Measurements from ENCODE around the gene FCHO1.
A peak's percentile ranks its signal among the peaks of the same experiment; 100 is the strongest.

The FCHO1 gene, protein sequence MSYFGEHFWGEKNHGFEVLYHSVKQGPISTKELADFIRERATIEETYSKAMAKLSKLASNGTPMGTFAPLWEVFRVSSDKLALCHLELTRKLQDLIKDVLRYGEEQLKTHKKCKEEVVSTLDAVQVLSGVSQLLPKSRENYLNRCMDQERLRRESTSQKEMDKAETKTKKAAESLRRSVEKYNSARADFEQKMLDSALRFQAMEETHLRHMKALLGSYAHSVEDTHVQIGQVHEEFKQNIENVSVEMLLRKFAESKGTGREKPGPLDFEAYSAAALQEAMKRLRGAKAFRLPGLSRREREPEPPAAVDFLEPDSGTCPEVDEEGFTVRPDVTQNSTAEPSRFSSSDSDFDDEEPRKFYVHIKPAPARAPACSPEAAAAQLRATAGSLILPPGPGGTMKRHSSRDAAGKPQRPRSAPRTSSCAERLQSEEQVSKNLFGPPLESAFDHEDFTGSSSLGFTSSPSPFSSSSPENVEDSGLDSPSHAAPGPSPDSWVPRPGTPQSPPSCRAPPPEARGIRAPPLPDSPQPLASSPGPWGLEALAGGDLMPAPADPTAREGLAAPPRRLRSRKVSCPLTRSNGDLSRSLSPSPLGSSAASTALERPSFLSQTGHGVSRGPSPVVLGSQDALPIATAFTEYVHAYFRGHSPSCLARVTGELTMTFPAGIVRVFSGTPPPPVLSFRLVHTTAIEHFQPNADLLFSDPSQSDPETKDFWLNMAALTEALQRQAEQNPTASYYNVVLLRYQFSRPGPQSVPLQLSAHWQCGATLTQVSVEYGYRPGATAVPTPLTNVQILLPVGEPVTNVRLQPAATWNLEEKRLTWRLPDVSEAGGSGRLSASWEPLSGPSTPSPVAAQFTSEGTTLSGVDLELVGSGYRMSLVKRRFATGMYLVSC

DNA sequence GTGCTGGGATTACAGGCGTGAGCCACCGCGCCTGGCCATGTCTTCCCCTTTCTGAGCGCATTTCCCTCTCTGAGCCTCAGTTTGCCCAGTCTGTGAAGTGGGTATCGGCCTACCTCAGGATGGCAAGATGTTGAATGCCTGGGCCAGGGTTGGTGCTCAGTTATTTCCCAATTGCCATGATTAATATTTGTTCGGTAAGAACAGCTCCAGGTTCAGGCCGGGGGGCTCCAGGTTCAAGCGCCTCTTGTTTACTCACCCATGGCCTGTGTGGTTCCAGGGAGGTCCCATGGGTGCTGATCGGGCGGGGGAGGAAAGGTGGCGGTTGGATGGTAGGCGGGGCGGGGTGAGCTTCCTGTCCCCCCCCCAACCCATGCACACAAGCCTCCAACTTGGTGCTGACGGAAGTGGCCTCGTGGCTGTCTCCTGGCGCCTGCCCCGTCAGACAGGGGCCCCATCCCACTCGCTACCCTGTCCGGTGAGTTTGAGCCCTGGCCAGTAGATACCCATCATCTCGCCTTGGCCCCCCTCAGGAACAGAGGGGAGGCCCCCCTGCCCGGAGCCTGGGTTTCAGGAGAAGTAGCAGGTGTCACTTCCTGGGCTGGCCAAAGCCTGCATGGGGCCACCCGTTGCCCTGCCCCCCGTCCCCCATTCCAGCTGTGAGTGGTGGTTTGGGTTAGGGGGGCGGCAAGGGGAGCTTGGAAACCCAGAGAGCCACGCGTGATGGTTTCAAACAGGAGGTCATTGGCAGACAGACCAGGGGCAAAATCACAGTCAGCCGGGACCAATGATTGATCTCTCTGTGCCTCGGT lies at the start of gene FCHO1:
TSS of gene FCHO1 (plus strand) at position 375 of the 809 bp plus-strand sequence. CDS start 3,688 bp downstream, outside the sequence.
- no peak for DNase-seq

DNA sequence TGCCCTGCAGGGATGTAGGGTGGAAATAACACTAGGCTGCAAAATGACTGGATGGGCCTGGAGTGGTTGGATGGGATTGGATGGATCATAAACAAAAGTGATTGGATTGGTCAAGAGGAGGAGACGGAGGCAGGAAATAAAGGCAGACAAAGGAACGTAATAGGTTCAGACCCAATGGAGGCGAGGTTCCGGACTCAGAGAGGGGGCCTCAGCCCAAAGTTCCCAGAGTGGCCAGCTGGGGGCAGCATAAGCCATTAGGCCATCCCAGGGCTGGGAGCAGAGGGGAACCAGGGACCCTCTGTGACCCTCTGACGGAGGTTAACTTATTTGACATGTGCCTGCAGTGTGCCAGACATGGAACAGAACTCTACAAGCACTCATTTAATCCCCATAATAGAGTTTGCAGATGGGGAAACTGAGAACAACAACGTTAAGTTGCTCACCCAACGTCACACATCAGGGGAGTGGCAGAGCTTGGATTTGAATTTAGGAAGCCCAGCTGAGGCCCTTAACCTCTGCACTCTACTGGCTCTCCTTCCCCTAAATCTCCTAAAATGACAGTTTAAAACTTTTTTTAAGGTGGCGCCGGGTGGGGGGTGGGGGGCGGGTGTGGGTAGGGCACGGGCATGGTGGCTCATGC lies 47.3 kb upstream of the FCHO1 start:
- DNase-seq = no peak

DNA sequence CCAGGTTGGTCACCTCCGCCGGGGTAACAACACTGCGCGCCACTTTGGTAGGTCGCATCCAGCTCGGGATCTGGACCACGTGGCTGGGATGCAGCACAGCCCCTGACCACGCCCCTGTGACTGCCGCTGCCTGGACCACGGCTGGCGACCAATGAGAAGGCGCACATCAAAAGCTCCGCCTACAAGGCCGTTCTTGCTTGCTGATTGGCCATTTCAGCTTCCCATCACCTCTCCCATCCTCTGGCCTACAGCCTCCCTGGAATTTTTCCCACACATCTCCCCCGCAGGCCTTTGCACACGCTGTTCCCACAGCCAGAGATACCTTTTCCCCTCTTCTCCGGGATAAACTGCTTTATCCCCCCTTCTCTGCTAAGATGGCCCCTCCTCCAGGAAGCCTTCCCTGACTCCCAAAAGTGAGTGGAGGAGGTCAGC lies 44.5 kb upstream of the FCHO1 start:
- no peak for DNase-seq

DNA sequence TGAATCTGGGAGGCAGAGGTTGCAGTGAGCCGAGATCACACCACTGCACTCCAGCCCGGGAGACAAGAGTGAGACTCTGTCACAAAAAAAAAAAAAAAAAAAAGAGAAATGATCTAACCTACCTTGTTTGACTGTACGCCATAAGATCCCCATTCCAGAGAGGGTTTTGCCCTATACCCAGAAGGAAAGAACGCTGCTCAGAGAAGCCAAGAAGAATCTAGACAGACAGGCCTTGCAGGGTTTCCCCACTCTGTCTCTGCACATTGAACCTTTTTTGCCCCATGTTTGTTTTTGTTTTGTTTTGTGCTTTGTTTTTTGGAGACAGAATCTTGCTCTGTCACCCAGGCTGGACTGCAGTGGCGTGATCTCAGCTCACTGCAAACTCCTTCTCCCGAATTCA lies 39.4 kb upstream of the FCHO1 start:
- no peak for DNase-seq

DNA sequence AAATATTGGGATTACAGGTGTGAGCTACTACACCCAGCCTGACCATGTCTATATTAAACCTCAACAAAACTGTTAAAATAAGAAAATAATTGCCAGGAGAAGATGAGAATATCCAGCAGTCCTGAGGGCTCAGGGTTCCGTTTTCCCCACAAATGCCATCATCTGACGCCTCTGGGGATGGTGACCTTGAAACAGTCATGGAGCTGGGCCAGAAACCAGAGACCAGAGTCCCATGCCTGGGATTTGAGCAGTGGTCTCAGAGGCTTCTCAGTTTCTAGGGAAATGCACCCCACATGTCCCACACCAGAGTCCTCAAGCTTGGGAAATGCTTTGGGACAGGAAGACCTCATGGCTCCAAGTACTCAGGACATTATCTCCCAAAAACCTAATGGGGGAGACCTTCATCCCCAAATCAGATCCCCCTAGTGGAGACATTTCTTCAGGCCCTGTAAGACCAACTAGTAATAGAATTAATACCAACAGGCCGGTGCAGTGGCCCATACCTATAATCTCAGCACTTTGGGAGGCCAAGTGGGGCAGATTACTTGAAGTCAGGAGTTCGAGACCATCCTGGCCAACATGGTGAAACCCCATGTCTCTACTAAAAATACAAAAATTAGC lies 34.9 kb upstream of the FCHO1 start:
- no peak for DNase-seq

DNA sequence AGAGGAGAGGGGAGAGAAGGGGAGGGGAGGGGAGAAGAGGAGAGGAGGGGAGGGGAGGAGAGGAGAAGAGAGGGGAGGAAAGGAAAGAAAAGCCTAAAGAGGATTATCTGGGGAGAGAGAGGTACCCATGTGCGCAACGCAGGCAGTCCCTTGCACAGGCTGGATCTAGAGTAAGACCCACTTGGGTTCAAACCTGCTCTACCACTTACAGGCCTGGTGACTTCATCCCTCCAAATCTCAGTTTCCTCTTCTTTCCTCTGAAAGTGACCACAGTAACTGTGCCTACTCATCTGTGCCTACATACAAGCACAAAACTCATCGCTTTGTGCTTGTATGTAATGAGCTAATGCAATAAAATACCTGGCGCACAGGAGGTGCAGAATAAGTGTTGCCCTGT lies 32.7 kb upstream of the FCHO1 start:
- DNase-seq = no peak

DNA sequence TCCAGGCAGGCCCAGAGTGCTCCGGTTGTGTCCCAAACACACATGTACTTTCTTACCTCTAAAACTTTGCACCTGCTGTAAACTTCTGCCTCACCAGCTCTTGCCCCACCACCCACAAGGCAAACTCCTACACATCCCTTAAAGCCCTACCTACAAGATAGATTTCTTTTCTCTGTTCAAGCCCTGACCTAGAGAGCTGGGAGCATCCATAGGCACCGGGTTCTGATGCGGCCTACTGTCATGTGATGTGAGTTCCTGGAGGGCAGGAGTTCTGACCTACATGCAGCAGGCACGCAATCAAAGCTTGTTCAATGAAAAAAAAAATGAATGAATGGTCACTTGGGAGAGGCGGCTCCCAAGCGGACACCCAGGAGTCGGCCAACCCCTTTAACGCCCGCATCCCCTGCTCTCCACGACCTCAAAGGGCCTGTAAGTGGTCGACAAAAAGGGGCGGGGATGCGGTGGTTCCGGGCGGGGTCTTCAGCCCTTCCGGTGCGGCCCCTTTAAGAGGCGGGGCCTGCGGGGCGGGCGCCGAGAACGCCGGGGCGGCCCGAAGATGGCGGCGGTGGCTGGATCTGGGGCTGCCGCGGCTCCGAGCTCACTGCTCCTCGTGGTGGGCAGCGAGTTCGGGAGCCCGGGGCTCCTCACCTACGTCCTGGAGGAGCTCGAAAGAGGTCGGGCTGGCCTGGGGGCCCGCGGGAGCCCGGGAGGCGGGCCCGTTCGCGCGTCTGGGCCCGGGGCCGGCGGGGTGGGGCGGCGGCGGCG lies 32.1 kb upstream of the FCHO1 start, which contains the start of gene MAP1S:
TSS of gene MAP1S (plus strand) at position 534 of the 765 bp plus-strand sequence. CDS start at position 557, 23 bp downstream.
- peak; percentile 78 for DNase-seq

DNA sequence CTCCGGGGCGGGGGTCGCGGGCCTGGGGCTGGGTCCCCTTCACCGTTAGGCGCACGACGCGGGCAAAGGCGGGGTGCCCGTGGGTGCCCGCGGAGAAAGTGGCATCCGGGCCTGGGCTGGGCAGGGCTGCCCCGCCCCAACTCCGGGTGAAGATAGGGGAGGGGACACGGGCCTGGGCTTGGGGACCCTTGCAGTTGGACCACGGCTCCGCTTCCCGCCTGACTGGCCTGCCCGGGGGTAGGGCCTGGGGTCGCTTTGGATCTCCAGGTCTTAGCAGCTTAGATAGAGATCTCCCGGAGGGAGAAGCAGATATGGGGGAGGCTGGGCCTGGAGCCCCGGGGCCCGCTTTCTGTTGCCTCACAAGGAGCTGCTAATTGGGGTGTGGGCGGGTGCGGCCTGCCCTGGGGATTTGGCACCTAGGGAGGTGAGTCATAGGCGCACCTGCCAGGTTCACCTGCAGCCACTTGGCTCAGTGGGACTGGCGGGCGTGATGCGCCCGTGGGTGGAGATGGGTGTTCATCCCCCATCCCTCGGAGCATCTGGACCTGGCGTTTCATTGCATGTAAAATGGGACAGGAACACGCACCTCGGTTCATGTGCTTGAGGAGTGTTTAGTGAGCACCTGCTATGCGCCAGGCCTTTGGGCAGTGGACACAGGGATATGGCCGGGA lies 31.4 kb upstream of the FCHO1 start:
- DNase-seq = peak; percentile 29

DNA sequence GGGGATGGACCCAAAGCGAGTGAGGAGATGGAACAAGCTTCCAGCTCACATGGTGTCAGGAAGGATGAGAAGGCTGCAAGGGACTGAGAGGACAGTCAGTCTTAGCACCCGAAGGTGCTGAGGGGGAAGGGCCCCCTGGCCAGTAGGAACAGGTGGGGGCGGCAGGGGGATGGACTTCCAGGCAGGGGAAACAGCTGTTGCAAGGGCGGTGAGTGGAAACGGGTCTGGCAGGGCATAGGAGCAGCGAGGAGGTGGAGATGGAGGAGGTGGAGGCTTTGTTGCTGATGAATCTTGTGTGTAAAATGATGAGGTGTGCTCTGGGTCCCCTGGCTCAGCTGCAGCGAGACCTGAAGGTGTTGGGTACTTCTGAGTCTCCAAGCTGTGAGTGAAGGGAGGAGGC lies 30.8 kb upstream of the FCHO1 start:
- peak; percentile 32 for DNase-seq

DNA sequence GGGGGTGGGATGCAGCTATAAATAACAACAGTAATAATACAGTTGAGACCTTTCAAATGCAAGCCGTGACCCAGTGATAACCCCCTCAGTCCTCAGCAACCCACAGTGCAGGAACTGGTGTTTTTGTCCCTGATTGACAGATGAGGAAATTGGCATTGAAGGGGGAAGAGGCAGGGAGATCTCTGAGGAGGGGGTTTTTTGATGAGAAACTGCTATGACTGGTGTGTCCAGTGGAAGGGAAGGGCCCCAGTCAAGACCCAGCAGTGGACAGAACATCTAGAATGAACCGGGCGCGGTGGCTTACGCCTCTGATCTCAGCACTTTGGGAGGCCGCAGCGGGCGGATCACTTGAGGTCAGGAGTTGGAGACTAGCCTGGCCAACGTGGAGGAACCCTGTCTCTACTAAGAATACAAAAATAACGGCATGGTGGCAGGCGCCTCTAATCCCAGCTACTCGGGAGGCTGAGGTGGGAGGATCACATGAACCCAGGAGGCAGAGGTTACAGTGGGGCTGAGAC lies 30.1 kb upstream of the FCHO1 start:
- no peak for DNase-seq

DNA sequence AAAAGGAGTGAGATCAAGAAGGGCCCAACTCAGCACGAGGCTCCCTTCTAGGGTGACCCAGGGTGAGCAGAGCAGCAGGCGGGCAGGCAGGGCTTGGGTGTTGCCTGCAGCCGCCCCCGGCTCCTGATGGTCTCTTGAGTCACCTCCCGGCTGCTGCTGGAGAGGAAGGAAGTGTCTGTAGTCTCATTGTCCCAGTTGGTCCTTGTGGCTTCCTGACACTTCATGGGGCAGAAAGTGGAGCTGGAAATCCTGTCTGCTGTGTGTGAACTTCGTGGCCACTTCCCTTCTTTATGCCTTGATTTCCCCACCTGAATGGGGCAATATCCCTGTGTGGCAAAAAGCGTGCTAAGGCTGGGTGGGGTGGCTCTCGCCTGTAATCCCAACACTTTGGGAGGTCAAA lies 29.5 kb upstream of the FCHO1 start:
- DNase-seq = no peak

DNA sequence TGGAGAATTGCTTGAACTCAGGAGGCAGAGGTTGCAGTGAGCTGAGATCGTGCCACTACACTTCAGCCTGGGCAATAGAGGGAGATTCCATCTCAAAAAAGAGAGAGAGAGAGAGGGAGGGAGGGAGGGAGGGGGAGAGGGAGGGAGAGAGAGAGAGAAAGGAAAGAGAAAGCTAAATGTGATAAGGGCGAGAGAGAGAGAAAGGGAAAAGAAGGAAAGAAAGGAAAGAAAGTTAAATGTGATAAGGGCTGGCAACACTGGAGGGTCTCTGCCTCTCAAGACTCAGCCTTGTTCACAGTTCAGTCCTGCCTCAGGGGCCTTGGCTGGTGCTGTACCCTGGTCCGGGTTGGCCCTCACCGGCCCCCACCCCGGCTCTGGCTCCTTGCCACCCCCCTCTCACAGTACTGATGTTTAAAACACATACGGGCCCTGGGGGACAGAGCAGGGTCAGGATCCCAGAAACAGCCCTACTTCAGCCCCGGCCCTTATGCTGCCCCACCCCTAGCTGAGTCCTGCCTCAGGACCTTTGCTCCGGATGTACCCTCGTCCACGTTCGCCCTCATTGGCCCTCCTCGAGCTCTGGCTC lies 28.5 kb upstream of the FCHO1 start:
- no peak for DNase-seq

DNA sequence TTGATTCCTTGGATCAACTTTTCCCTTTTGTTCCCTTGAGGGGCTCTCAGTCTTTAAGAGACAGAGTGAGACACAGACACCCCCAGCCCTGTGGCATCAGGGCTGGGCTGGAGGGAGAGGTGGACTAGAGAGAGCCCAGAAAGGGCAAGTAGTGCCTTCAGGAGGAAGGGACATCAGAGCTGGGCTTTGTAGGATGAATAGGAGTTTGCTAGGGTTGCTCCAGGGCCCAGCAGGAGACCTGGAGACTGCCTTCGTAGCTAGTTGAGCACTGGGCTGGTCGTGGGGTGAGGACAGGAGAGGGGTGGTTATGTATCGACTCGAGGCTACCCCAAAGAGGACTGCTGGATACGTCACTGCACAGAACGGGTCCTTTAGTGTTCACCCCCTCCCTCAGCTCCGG lies 26.6 kb upstream of the FCHO1 start:
- DNase-seq = no peak

DNA sequence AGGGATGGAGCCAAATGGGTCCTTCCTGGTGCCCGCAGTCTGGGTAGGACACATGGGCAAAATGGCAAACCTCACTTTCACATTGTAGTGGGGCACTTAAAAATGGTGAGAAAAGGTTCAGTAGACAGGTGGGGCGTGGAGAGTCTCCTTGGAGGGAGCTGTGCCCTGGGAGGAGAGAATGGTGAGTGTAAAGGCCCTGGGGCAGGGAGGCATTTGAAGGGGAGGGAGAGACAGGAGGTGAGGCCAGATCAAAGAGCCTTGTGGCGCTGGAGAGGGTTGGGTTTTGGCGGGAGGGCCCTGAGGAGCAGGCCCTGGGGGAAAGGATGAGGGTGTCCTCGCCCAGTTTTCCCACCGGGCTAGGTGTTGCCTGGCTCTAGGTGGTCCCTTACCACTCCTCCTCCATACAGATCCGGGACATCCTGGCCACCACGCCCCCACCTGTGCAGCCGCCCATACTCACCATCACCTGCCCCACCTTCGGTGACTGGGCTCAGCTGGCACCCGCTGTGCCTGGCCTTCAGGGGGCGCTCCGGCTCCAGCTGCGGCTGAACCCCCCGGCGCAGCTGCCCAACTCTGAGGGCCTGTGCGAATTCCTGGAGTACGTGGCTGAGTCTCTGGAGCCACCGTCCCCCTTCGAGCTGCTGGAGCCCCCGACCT lies 25.7 kb upstream of the FCHO1 start:
- no peak for DNase-seq

DNA sequence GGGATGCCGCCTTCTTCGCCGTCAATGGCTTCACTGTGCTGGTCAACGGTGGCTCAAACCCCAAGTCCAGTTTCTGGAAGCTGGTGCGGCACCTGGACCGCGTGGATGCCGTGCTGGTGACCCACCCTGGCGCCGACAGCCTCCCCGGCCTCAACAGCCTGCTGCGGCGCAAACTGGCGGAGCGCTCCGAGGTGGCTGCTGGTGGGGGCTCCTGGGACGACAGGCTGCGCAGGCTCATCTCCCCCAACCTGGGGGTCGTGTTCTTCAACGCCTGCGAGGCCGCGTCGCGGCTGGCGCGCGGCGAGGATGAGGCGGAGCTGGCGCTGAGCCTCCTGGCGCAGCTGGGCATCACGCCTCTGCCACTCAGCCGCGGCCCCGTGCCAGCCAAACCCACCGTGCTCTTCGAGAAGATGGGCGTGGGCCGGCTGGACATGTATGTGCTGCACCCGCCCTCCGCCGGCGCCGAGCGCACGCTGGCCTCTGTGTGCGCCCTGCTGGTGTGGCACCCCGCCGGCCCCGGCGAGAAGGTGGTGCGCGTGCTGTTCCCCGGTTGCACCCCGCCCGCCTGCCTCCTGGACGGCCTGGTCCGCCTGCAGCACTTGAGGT lies 25.0 kb upstream of the FCHO1 start:
- no peak for DNase-seq

DNA sequence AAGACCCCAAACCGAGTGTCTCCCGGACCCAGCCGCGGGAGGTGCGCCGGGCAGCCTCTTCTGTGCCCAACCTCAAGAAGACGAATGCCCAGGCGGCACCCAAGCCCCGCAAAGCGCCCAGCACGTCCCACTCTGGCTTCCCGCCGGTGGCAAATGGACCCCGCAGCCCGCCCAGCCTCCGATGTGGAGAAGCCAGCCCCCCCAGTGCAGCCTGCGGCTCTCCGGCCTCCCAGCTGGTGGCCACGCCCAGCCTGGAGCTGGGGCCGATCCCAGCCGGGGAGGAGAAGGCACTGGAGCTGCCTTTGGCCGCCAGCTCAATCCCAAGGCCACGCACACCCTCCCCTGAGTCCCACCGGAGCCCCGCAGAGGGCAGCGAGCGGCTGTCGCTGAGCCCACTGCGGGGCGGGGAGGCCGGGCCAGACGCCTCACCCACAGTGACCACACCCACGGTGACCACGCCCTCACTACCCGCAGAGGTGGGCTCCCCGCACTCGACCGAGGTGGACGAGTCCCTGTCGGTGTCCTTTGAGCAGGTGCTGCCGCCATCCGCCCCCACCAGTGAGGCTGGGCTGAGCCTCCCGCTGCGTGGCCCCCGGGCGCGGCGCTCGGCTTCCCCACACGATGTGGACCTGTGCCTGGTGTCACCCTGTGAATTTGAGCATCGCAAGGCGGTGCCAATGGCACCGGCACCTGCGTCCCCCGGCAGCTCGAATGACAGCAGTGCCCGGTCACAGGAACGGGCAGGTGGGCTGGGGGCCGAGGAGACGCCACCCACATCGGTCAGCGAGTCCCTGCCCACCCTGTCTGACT lies 24.1 kb upstream of the FCHO1 start:
- DNase-seq = no peak

DNA sequence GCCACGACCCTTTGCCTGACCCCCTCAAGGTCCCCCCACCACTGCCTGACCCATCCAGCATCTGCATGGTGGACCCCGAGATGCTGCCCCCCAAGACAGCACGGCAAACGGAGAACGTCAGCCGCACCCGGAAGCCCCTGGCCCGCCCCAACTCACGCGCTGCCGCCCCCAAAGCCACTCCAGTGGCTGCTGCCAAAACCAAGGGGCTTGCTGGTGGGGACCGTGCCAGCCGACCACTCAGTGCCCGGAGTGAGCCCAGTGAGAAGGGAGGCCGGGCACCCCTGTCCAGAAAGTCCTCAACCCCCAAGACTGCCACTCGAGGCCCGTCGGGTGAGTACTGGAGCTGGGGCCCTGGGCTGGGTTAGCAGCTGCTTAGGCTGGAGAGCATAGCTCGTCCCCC lies 23.4 kb upstream of the FCHO1 start:
- no peak for DNase-seq

DNA sequence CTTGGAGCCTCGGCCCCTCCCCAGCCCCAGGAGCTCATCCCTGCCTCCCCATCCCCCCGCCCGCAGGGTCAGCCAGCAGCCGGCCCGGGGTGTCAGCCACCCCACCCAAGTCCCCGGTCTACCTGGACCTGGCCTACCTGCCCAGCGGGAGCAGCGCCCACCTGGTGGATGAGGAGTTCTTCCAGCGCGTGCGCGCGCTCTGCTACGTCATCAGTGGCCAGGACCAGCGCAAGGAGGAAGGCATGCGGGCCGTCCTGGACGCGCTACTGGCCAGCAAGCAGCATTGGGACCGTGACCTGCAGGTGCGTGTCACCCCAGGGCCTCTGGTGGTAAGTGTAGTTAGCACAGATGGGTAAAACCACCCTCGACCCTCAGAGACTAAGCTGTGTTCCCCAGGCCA lies 18.1 kb upstream of the FCHO1 start:
- DNase-seq = no peak
